ENCODE measurements around the gene CDA.

CDA gene

GRCh38 chr1:20658166-20658915, 69.4 kb downstream of the CDA start:
- no peak for DNase-seq

GRCh38 chr1:20660363-20660762, 71.5 kb downstream of the CDA start:
- no peak for DNase-seq

- DNase-seq = peak; percentile 16
Measured at GRCh38 chr1:20660847-20661206, 71.9 kb downstream of the CDA start.

GRCh38 chr1:20661207-20662109, 72.6 kb downstream of the CDA start, which contains the start of gene DDOST:
TSS of gene DDOST (minus strand) at chr1:20661369. CDS start at chr1:20661350, 19 bp downstream.
- DNase-seq = peak; percentile 96

GRCh38 chr1:20662110-20662475, 73.2 kb downstream of the CDA start:
- no peak for DNase-seq

GRCh38 chr1:20663365-20663764, 74.5 kb downstream of the CDA start:
- no peak for DNase-seq

- DNase-seq = no peak
Measured at GRCh38 chr1:20663969-20664715, 75.2 kb downstream of the CDA start.

GRCh38 chr1:20665726-20666125, 76.8 kb downstream of the CDA start:
- DNase-seq = no peak

- no peak for DNase-seq
Measured at GRCh38 chr1:20666146-20666545, 77.2 kb downstream of the CDA start.

GRCh38 chr1:20666804-20667203, 77.9 kb downstream of the CDA start:
- DNase-seq = no peak
